Heart left ventricle (tissue), 16 donors: ENCODE measurements around the gene PSTPIP1. TPM values are rescaled to one million over a fixed set of nuclear protein-coding genes. Genes with fewer than 3 reads are reported as not detected.

Source experiments
- ATAC-seq, 4 donors: fragments of 200-7000 bp; cut with Tn5 transposase; one replicate each; pipeline ENCODE4 v1.9.1; 2020 to 2022; ENCODE audit warnings: moderate library complexity in 4 of 4, mild to moderate bottlenecking in 3 of 4, moderate number of reproducible peaks in 1 of 4
- DNase-seq, 5 donors: peaks; one replicate each; pipeline ENCODE4 v3.0.0-alpha.2; 2020
- H3K27ac ChIP-seq, 12 donors: fragments of 200-600 bp; sonication (generic) in 4 of 12; one replicate each; pipeline versions ENCODE4 v1.5.0 to v1.8.0; 2016 to 2022; ENCODE audit warnings: mild to moderate bottlenecking in 2 of 12
- H3K27me3 ChIP-seq, 9 donors: fragments of 200-600 bp; sonication (generic) in 2 of 9; one replicate each; pipeline versions ENCODE4 v1.5.1 to v1.8.0; 2016 to 2022; ENCODE audit warnings: mild to moderate bottlenecking in 3 of 9
- H3K36me3 ChIP-seq, 9 donors: fragments of 200-600 bp; sonication (generic) in 2 of 9; one replicate each; pipeline versions ENCODE4 v1.5.0 to v1.8.0; 2018 to 2022; ENCODE audit warnings: mild to moderate bottlenecking in 2 of 9
- H3K4me1 ChIP-seq, 12 donors: fragments of 200-600 bp; sonication (generic) in 4 of 12; one replicate each; pipeline versions ENCODE4 v1.5.0 to v1.8.0; 2016 to 2022; ENCODE audit warnings: mild to moderate bottlenecking in 3 of 12
- H3K4me3 ChIP-seq, 12 donors: fragments of 200-600 bp; sonication (generic) in 4 of 12; one replicate each; pipeline versions ENCODE4 v1.5.0 to v1.8.0; 2017 to 2022; ENCODE audit warnings: mild to moderate bottlenecking in 9 of 12, moderate library complexity in 4 of 12
- H3K9me3 ChIP-seq, 12 donors: fragments of 200-600 bp; sonication (generic) in 4 of 12; one replicate each; pipeline versions ENCODE4 v1.5.0 to v1.8.0; 2016 to 2022; ENCODE audit warnings: mild to moderate bottlenecking in 1 of 12
- POLR2A ChIP-seq, 2 donors: fragments of 450-650 bp; IDR thresholded peaks; one replicate each; pipeline ENCODE4 v1.6.1; 2017; ENCODE audit warnings: antibody characterized with exemption in 2 of 2, mild to moderate bottlenecking in 2 of 2, moderate library complexity in 2 of 2
- WGBS, 4 donors: extraction: QIAGEN DNeasy Blood & Tissue Kit in 2 of 4; methylation state at CpG; one replicate each; pipeline versions ENCODE4 v1.1.5 to v1.1.7; 2013 to 2018; 5-methylcytosine and 5-hydroxymethylcytosine counted together
- intact Hi-C, 10 donors: fragments of 100-400 bp; cut with DNase I; formaldehyde crosslinking; loops; one replicate each; pipeline versions ENCODE4 v1.11.1 to v1.14.2; 2022
- polyA plus RNA-seq, 2 donors: library from polyadenylated mRNA; stranded (reverse); fragments of 200-250 nt; gene quantifications; one replicate each; pipeline ENCODE4 v1.2.3, GENCODE V29; 2013
- total RNA-seq, 9 donors: library from RNA; depleted of rRNA in 2 of 9; stranded (reverse); fragments of >200 nt in 2 of 9; fragmentation: NEBNext Ultra II Directional in 3 of 9; extraction: Animal tissue kit (Norgen Biotek cat#: 25700) in 3 of 9; gene quantifications; one replicate each; pipeline versions ENCODE4 v1.1.0 to v1.2.4, GENCODE V29; 2016 to 2023
- TF ChIP-seq, protein P1 (sequence below), 12 donors: fragments of 200-600 bp; sonication (generic) in 4 of 12; IDR thresholded peaks; one replicate each; pipeline versions ENCODE4 v1.5.0 to v1.8.0; 2018 to 2022; ENCODE audit warnings: antibody characterized with exemption in 12 of 12, mild to moderate bottlenecking in 5 of 12
- donor health status: ischemic (EF 13 %, LVEDD 7.1; RV severe dilation, severe dysfunction).
- donor health status: healthy with polysubstance abuse.
- donor health status: DM: no; HTN: yes; CAD: no.
- donor health status: DM: no; HTN: no; CAD: no.
- donor health status: ischemic (EF 25% LVEDD 6.9; RV normal size, moderate dysfunction).
- donor health status: ischemic (EF 25% LVEDD 5.7; RV mildly dilated, moderate dysfunction).
- donor health status: healthy.
- donor health status: DM: yes; HTN: yes; CAD: no.
- donor health status: ischemic (EF 35%, LVEDD 5.7; RV mildly dilated, moderate dysfunction).
- donor health status: nonischemic (EF 11% LVEDD 7.7; RV severe dilation, severe dysfunction).
- donor health status: DM: yes; HTN: yes; CAD: no.
- donor health status: PGD.
- donor health status: ischemic (EF 29% LVEDD 5.4; RV normal size, mild dysfunction).
- donor health status: nonischemic (EF 23%, LVEDD 6.1; RV moderate dilation, normal function).

Gene PSTPIP1
- total and polyA plus RNA-seq, 11 donors, result 1.3 to 17.2 (median 2.9) TPM

DNA sequence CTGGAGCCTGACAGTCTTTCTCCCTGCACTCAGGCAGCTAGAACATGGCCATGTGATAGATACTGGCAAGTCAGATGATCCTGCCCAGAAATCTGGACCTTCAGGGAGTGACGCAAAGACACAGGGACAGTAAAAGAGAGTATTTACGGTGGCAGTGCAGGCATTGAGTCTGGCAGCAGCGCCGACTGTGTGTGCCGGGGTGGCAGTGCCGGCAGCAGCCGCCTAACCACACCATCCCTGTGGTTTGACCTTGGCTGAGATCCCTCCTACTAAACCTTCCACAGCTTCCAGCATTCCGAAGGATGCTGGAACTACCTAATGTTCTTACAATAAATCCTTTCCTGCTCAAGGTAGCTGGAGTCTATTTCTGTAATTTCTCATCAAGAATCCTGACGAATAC, 80.6 kb downstream of the PSTPIP1 start:
- WGBS, 4 donors, result 59 to 76% (median 67%) methylated on average over 9 of the region's 9 CpGs
- peak in 1 of 4 donors; percentile 38 for ATAC-seq
- intact Hi-C loops, result no loop called here
- H3K4me3 ChIP-seq, result no peak overlapping the region
- no peak overlapping the region for H3K27ac ChIP-seq
- H3K9me3 ChIP-seq, result no peaks in the 10 kb centered on the region
- H3K27me3 ChIP-seq, result no peaks in the 10 kb centered on the region
- TF ChIP-seq, protein P1, sequence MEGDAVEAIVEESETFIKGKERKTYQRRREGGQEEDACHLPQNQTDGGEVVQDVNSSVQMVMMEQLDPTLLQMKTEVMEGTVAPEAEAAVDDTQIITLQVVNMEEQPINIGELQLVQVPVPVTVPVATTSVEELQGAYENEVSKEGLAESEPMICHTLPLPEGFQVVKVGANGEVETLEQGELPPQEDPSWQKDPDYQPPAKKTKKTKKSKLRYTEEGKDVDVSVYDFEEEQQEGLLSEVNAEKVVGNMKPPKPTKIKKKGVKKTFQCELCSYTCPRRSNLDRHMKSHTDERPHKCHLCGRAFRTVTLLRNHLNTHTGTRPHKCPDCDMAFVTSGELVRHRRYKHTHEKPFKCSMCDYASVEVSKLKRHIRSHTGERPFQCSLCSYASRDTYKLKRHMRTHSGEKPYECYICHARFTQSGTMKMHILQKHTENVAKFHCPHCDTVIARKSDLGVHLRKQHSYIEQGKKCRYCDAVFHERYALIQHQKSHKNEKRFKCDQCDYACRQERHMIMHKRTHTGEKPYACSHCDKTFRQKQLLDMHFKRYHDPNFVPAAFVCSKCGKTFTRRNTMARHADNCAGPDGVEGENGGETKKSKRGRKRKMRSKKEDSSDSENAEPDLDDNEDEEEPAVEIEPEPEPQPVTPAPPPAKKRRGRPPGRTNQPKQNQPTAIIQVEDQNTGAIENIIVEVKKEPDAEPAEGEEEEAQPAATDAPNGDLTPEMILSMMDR (IDR thresholded peaks at IDR 0.05), result peak in 1 of 12 donors; percentile 17
- TF ChIP-seq POLR2A (IDR thresholded peaks at IDR 0.05), result no peak
- DNase-seq, result no peak
- H3K36me3 ChIP-seq, result no peaks in the 10 kb centered on the region
- peaks cover 0 to 5% (median 1%) of the 10 kb centered on the region in 12 donors for H3K4me1 ChIP-seq

DNA sequence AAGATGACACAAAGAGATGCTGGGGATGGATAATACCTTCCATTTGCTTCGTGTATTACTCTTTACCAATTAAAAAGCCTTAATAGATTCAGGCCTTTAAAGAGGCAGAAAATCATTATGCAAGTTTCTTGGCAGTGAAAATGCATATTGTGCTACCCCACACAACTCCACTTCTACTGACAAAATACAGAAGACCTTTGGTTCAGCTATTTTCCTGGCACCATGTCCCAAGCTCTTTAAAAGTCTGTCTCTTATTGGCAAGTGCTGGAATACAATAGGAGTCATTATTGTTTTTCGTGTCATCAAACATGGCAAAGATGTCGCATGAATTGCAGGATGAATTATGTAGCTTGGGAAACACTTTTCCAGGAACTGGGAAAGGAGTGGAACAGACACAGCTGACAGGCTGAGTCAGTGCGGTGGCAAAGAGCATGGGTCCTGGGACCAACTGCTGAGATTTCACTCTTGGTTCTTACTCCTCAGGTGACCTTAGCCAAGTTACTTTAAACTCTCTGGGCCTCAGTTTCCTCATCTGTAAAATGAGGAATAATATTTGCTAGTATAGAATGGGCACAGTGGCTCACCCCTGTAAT, 81.5 kb downstream of the PSTPIP1 start:
- Histone ChIP-seq H3K27me3 (no peaks in the 10 kb centered on the region), H3K9me3 (no peaks in the 10 kb centered on the region), H3K4me1 (peaks cover 0 to under 1% (median 0%) of the 10 kb centered on the region in 12 donors), H3K36me3 (no peaks in the 10 kb centered on the region), H3K27ac (no peak overlapping the region), H3K4me3 (no peak overlapping the region)
- no peak for DNase-seq
- no peak for ATAC-seq
- no peak for TF ChIP-seq POLR2A (IDR thresholded peaks at IDR 0.05)
- TF ChIP-seq, protein P1 (IDR thresholded peaks at IDR 0.05), result no peak
- intact Hi-C loops, result no loop called here
- WGBS, 4 donors, result 74 to 85% (median 78%) methylated on average over 4 of the region's 4 CpGs

DNA sequence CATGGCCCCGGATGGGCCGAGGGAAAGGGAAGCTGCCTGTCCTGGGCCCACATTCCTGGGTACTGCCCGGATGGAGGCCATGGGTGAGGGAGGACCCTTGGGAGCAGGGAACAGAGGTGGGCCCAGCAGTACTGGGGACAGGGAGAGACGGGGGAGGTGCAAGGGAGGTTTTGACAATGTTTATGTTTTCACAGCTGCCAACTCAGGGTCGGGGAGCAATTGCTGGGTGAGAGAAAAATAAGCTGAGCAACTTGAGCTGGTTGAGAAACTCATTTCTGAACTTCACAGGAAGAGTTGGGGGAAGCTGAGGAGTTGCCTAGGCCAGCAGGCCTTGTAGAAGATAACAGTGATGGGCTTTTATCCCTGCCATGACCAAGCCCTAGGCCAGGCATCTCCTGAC, 87.0 kb downstream of the PSTPIP1 start:
- DNase-seq (no peak), ATAC-seq (no peak)
- intact Hi-C loops, result no loop called here
- no peaks in the 10 kb centered on the region for H3K36me3 ChIP-seq
- TF ChIP-seq POLR2A (IDR thresholded peaks at IDR 0.05), result no peak
- TF ChIP-seq, protein P1 (IDR thresholded peaks at IDR 0.05), result no peak
- H3K4me1 ChIP-seq, result peaks cover 0 to 12% (median 8%) of the 10 kb centered on the region in 12 donors
- no peak overlapping the region for H3K27ac ChIP-seq
- no peaks in the 10 kb centered on the region for H3K9me3 ChIP-seq
- H3K4me3 ChIP-seq, result no peak overlapping the region
- H3K27me3 ChIP-seq, result no peaks in the 10 kb centered on the region
- WGBS, 4 donors, result 83 to 88% (median 86%) methylated on average over 5 of the region's 5 CpGs

DNA sequence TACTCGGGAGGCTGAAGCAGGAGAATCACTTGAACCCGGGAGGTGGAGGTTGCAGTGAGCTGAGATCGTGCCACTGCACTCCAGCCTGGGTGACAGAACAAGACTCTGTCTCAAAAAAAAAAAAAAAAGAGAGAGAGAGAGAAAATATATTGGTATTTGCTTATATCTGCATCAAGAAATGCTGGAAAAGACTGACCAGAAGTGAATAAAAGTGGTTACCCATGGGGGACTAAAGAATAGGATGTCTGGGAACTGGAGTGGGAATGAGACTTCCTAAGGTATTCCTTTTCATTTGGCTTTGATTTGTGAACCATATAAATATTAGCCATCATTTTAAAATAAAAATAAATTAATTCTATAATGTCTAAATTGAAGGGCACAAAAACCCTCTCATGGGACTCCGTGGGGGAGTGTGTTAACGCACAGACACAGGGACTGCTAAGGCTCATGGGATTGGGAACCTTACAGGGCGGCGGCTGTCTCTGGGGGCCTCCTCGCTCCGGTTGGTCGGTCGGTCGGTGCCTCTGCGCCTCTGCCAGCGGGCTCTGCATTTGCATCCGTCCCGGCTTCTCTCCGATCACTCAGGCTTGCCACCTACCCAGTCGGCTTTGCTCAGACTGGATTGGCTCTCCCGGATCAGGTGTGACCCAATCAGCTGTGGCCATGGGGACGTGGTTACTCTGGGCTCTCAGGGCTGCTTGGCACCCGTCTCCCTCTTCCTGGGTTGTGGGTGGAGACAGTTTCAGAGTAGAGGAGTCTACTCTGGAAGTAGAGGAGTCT, 88.6 kb downstream of the PSTPIP1 start:
- Histone ChIP-seq H3K9me3 (no peaks in the 10 kb centered on the region), H3K4me1 (peaks cover 0 to 12% (median 8%) of the 10 kb centered on the region in 12 donors), H3K36me3 (no peaks in the 10 kb centered on the region), H3K27ac (peak overlapping the region in 11 of 12 donors; percentile 2 to 58 (median 40)), H3K4me3 (peak overlapping the region in 11 of 12 donors; percentile 4 to 52 (median 33)), H3K27me3 (no peaks in the 10 kb centered on the region)
- peak; percentile 98 to 99 (median 99) for ATAC-seq
- WGBS, 4 donors, result 14 to 20% (median 16%) methylated on average over 21 of the region's 21 CpGs
- TF ChIP-seq, protein P1 (IDR thresholded peaks at IDR 0.05), result no peak
- TF ChIP-seq POLR2A (IDR thresholded peaks at IDR 0.05), result no peak
- intact Hi-C loops, result no loop called here
- DNase-seq, result peak; percentile 82 to 93 (median 87)
